ENCODE results near the gene ANO4. TPM values are rescaled to one million over a fixed set of nuclear protein-coding genes. Genes with fewer than 3 reads are reported as not detected.
"Not testable (repeated sequence)": the region's sequence is repeated elsewhere in the genome, so short reads cannot be mapped to it uniquely, and the experiment has no call there.

Gene ANO4
- total RNA-seq, 2 donors from 2014 or later: 7.2 to 8.5 TPM

DNA sequence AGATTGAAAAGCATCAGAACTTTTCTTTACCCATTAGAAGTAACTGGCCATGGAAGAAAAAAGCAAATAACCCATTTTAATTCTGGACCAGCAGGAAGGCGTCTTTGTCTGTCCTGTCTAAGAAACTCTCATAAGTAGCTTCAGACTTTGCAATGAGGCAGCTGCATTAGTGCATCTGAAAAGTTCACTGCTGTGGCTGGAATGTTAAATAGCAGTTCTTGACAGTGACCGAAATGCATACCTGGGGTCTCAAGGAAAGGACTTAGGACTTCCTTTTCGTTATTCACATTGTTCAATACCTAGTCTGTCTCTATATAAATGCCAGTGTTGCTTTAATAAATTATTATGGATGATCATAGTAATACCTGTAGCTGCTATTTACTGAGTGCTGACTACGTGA lies 125.9 kb downstream of the ANO4 start:
- Histone ChIP-seq H3K4me3 (no peak overlapping the region), H3K4me1 (replicated peaks) (no peaks in the 10 kb centered on the region), H3K27me3 (replicated peaks; ENCODE audit: insufficient read depth) (no peaks in the 10 kb centered on the region), H3K27ac (no peak overlapping the region), H3K36me3 (no peaks in the 10 kb centered on the region), H3K9me3 (no peaks in the 10 kb centered on the region)
- TF ChIP-seq, protein P1, sequence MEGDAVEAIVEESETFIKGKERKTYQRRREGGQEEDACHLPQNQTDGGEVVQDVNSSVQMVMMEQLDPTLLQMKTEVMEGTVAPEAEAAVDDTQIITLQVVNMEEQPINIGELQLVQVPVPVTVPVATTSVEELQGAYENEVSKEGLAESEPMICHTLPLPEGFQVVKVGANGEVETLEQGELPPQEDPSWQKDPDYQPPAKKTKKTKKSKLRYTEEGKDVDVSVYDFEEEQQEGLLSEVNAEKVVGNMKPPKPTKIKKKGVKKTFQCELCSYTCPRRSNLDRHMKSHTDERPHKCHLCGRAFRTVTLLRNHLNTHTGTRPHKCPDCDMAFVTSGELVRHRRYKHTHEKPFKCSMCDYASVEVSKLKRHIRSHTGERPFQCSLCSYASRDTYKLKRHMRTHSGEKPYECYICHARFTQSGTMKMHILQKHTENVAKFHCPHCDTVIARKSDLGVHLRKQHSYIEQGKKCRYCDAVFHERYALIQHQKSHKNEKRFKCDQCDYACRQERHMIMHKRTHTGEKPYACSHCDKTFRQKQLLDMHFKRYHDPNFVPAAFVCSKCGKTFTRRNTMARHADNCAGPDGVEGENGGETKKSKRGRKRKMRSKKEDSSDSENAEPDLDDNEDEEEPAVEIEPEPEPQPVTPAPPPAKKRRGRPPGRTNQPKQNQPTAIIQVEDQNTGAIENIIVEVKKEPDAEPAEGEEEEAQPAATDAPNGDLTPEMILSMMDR (IDR thresholded peaks at IDR 0.05): no peak
- TF ChIP-seq POLR2A (IDR thresholded peaks at IDR 0.05) (no peak), POLR2AphosphoS5 (IDR thresholded peaks at IDR 0.05) (no peak)
- no peak for DNase-seq (ENCODE audit: low spot score)
- 73% methylated on average over 4 of the region's 4 CpGs for WGBS
- intact Hi-C loops (cut with DNase I): no loop called here

DNA sequence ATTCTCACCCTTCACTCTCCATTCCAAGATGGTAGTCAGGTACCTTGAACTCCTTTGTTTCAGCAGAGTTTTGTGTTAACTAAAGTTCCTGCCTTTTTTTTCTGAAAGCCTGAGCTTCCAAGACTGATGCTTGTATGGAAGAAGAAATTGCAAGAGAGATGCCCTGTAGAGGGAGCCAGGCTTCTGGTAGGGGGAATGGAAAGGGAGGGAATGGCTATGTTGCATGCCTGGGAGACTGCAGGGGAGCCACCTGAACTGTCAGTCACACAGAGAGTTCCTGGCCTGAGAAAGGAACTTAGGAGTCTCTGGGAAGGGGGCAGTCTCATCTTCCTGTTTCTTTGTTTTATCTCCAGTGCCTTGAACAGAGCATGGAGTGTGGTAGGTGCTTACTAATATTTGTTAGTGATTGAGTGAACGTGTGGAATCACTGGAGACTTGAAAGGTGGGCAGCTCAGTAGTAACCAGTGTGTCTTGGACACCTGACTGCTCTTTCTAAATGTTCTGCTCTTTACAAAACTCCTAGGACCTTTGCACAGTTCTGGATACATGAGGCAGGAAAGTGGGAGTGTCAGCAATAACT lies 132.2 kb downstream of the ANO4 start:
- intact Hi-C loops (cut with DNase I): no loop called here
- WGBS: 0% methylated on average over 1 of the region's 1 CpG

DNA sequence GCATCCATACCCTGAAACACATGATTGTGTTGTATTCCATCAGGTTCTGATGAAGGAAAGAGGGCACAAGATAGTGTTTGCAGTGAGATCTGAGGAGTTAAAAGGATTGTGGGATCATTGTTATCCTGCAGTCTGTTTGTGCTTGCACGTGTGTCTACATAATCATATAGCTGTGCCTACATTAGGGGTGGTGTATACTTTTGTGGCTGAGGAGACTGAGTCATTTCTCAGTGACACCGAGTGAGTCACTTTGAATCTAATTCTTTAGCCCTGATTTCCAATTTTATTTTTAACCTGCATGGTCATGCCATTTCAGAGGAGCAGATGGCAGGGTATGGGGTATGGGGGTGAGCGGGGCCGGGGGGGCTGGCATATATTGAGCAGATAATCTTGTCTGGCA lies 133.2 kb downstream of the ANO4 start:
- no peaks in the 10 kb centered on the region for H3K4me1 ChIP-seq (replicated peaks)
- H3K36me3 ChIP-seq: no peaks in the 10 kb centered on the region
- TF ChIP-seq, protein P1 (IDR thresholded peaks at IDR 0.05): no peak
- no peak for TF ChIP-seq POLR2A (IDR thresholded peaks at IDR 0.05)
- TF ChIP-seq POLR2AphosphoS5 (IDR thresholded peaks at IDR 0.05): no peak
- no peak overlapping the region for H3K4me3 ChIP-seq
- DNase-seq (ENCODE audit: low spot score): no peak
- H3K9me3 ChIP-seq: no peaks in the 10 kb centered on the region
- H3K27ac ChIP-seq: no peak overlapping the region
- WGBS: 80% methylated on average over 4 of the region's 4 CpGs
- no peaks in the 10 kb centered on the region for H3K27me3 ChIP-seq (replicated peaks; ENCODE audit: insufficient read depth)
- intact Hi-C loops (cut with DNase I): no loop called here

More for the DNA sequence above, 132.2 kb downstream of the ANO4 start:
- H3K9me3 ChIP-seq: no peaks in the 10 kb centered on the region
- no peaks in the 10 kb centered on the region for H3K27me3 ChIP-seq (replicated peaks; ENCODE audit: insufficient read depth)
- H3K36me3 ChIP-seq: no peaks in the 10 kb centered on the region
- TF ChIP-seq POLR2A (IDR thresholded peaks at IDR 0.05) (no peak), POLR2AphosphoS5 (IDR thresholded peaks at IDR 0.05) (no peak)
- TF ChIP-seq, protein P1 (IDR thresholded peaks at IDR 0.05): no peak
- no peaks in the 10 kb centered on the region for H3K4me1 ChIP-seq (replicated peaks)
- no peak for DNase-seq (ENCODE audit: low spot score)
- H3K27ac ChIP-seq: no peak overlapping the region
- H3K4me3 ChIP-seq: no peak overlapping the region

DNA sequence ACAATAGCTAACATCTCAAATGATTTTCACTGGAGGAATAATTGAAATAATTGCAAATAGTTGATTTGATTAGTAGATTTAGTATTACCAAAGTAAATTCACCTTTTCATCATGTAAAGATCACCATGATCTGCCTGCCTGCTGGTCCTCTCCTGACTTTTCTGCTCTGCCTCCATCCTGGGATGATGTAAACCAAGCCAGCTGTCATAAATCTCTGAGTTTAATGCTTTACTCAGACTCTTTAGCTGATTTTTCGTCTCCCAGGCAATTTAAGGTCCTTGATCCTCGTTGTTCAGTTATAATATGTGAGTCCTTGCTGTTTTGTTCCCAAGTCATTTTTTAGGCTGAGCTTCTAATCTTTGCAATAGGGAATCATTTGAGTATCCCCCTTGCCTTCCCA lies 138.0 kb downstream of the ANO4 start:
- no peak for TF ChIP-seq POLR2AphosphoS5 (IDR thresholded peaks at IDR 0.05)
- TF ChIP-seq POLR2A (IDR thresholded peaks at IDR 0.05): no peak
- TF ChIP-seq, protein P1 (IDR thresholded peaks at IDR 0.05): no peak
- intact Hi-C loops (cut with DNase I): no loop called here
- H3K27ac ChIP-seq: no peak overlapping the region
- no peaks in the 10 kb centered on the region for H3K36me3 ChIP-seq
- no peaks in the 10 kb centered on the region for H3K27me3 ChIP-seq (replicated peaks; ENCODE audit: insufficient read depth)
- WGBS: 64% methylated on average over 2 of the region's 2 CpGs
- DNase-seq (ENCODE audit: low spot score): no peak
- H3K4me3 ChIP-seq: no peak overlapping the region
- no peaks in the 10 kb centered on the region for H3K4me1 ChIP-seq (replicated peaks)
- H3K9me3 ChIP-seq: no peaks in the 10 kb centered on the region

DNA sequence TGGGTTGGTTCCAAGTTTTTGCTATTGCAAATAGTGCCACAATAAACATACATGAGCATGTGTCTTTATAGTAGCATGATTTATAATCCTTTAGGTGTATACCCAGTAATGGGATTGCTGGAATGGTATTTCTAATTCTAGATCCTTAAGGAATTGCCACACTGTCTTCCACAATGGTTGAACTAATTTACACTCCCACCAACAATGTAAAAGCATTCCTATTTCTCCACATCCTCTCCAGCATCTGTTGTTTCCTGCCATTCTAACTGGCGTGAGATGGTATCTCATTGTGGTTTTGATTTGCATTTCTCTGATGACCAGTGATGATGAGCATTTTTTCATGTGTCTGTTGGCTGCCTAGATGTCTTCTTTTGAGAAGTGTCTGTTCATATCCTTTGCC lies 139.0 kb downstream of the ANO4 start:
- intact Hi-C loops (cut with DNase I): not testable (repeated sequence)

More for the DNA sequence above, 139.0 kb downstream of the ANO4 start:
- not testable (repeated sequence) for H3K36me3 ChIP-seq; H3K4me3 ChIP-seq; DNase-seq (ENCODE audit: low spot score); H3K27ac ChIP-seq; H3K4me1 ChIP-seq (replicated peaks); H3K9me3 ChIP-seq; H3K27me3 ChIP-seq (replicated peaks; ENCODE audit: insufficient read depth)
- 87% methylated on average over 1 of the region's 1 CpG for WGBS

Data from prostate gland (tissue), 2 donors.